Stimulated activated CD8-positive, alpha-beta memory T cell treated with anti-CD3 and anti-CD28 coated beads, Interleukin-15, amount 100 ng/mL, for 24 hours (primary cell): ENCODE measurements around the gene DSCAML1.

Experiments used
- DNase-seq: peaks from one replicate; pipeline ENCODE4 v3.0.0-alpha.2; 2020; ENCODE audit warnings: low read depth

The DSCAML1 gene

GRCh38 chr11:117724621-117725020 lies 72.4 kb downstream of the DSCAML1 start:
- no peak for DNase-seq

- no peak for DNase-seq
Measured at GRCh38 chr11:117724104-117724503, 72.9 kb downstream of the DSCAML1 start.

DNA sequence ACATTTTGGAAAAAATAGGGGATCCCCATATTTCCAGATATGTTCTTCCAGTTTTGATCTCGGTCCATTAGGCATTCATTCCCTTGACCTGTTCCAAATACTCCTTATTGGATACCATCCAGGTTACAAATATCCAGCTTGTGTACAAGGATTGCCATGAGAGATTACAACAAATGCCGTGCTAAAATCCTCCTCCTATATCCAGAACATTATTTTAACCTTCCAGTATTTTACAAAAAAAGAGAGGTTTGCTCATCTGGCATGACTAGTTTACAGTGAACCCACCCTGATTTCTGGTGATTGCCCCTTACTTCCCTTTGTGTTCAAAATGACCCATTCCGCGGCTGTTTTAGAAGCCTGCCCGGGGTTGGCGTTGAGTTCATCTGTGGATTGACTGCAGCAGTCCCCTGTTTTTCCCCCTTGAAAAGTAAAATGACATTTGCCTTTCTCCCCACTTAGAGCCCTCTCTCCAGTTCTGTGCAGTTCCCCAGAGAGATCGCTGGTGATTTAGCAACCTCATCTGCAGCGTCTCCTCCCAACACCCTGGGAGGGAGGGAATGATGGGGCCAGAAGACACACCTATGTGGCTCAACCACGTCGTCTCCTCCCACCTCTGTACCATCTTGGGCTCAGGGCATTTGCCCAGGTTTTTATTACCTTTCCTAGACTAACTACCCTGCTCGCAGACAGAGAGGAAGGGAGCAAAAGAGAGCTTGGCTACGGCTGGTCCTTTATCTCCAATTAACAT lies 73.6 kb downstream of the DSCAML1 start:
- DNase-seq = no peak

GRCh38 chr11:117722082-117722481 lies 74.9 kb downstream of the DSCAML1 start:
- no peak for DNase-seq

DNA sequence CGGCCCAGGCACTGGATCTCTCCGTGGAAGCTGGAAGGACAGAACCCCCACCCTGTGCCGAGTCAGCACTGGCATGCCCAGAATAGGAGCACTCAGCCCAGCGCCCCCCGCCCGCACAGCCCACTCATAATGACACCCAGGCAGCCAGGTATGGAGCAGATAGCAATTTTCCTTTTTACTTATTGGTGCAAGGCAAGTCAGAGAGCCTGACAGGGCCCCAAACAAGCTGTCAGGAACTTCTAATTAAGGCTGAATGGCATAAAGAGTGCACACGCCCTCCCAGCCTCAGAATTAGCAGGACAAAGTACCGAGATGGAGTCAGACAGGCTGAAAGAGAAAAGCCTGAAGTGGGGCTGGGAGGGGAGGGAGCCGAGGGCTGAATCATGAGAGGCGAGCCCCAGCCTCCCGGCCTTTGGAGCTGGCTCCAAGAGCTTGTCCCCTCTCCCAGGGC lies 76.9 kb downstream of the DSCAML1 start:
- no peak for DNase-seq

DNA sequence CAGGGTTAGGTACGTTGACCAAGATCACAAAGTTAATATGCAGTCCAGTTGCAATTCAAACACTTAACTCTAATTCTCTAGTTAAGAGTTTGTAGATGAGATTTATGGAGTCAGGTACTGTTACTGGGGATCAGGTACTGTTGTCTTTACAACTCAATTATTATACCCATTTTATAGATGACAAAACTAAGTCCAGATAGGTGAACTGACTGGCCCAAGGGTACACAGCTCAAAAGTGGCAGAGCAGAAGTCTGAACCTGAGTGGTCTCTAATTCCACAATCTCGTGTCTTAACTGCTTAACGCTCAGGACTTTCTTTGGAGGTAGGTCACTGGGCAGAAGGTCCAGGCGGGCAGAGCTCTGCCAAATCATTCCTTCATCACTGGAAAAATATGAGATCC lies 77.5 kb downstream of the DSCAML1 start:
- DNase-seq = no peak

GRCh38 chr11:117717485-117718314 lies 79.3 kb downstream of the DSCAML1 start:
- DNase-seq = no peak

- no peak for DNase-seq
Measured at GRCh38 chr11:117716521-117717440, 80.2 kb downstream of the DSCAML1 start.

GRCh38 chr11:117715801-117716200 lies 81.2 kb downstream of the DSCAML1 start:
- DNase-seq = no peak

GRCh38 chr11:117713538-117713991 lies 83.5 kb downstream of the DSCAML1 start:
- no peak for DNase-seq

GRCh38 chr11:117712530-117712929 lies 84.5 kb downstream of the DSCAML1 start:
- no peak for DNase-seq

- DNase-seq = no peak
Measured at GRCh38 chr11:117711331-117711730, 85.7 kb downstream of the DSCAML1 start.

GRCh38 chr11:117710211-117710610 lies 86.8 kb downstream of the DSCAML1 start:
- DNase-seq = no peak

- DNase-seq = no peak
Measured at GRCh38 chr11:117706322-117706814, 90.6 kb downstream of the DSCAML1 start.

DNA sequence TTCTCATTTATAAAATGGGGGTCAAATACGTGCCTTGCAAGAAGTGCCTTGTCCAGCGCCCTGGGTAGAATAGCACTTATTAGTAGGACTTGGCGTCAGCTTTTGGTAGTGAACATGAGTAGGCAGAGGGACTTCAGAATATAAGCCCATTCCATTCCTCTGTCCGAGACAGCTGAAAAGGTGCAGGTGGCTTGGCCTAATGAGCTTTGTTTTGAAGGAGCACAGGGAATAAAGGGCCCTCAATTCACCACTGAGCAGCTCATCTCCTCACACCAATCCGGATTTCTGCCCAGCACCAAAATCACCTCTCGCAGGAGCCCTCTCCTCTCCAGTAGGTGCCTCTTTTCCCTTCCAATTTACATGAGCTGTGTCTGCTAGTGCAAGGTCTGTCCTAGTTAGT lies 91.2 kb downstream of the DSCAML1 start:
- no peak for DNase-seq

- DNase-seq = no peak
Measured at GRCh38 chr11:117704395-117705100, 92.5 kb downstream of the DSCAML1 start.

GRCh38 chr11:117702946-117703598 lies 93.9 kb downstream of the DSCAML1 start:
- no peak for DNase-seq

DNA sequence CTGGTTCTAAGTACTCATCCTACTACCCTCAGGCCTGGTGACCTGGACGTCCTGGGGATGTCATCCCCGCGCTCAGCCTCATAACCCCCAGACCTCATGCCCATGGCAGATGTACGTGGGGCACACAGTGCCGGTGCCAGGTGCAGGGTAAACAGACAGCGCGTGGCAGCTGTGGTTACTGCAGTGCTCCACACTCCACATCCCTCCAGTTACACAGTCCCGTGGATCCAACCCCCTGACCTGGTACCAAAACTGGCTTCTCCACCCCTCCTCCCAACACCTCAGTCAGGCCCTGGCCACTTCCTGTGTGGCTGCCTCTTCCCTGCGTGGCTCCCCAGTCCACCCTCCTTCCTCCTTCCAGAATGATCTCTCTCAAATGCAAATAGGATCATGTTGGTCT lies 95.2 kb downstream of the DSCAML1 start:
- no peak for DNase-seq

- no peak for DNase-seq
Measured at GRCh38 chr11:117700551-117700950, 96.5 kb downstream of the DSCAML1 start.

DNA sequence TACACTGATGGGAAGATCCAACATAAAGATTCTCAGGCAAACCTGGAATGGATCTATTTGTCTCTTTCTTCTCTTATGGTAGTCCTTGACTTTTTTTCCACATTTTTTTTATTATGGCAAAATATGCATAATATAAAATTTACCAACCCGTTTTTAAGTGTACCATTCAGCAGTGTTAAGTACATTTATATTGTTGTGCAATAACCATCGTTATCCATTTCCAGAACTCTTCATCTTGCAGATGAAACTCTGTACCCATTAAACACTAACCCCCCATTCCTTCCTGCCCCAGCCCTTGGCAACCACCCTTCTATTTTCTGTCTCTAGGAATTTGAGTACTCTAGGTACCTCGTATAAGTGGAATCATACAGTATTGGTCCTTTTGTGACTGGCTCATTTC lies 99.7 kb downstream of the DSCAML1 start:
- no peak for DNase-seq

- no peak for DNase-seq
Measured at GRCh38 chr11:117696540-117696939, 100.5 kb downstream of the DSCAML1 start.
